Transverse colon (tissue), 4 donors: ENCODE results near the gene MAU2.

ENCODE experiments used
- CTCF ChIP-seq, 5 experiments: fragments of 200-600 bp in 3 of 5; fragments of 450-650 bp in 2 of 5; sonication (generic) in 3 of 5; IDR thresholded peaks; 1 replicate in 2 of 5; 2 replicates in 3 of 5; pipeline ENCODE4 v1.5.1; 2016 to 2017; ENCODE audit warnings: antibody characterized with exemption in 5 of 5, inconsistent platforms in 3 of 5, mild to moderate bottlenecking in 2 of 5, moderate library complexity in 1 of 5
- EP300 ChIP-seq: sonication (generic); formaldehyde crosslinking; IDR thresholded peaks from one replicate; pipeline ENCODE4 v1.6.1; 2017; ENCODE audit warnings: antibody characterized with exemption, low read depth
- POLR2AphosphoS5 ChIP-seq, 3 donors: sonication (generic); formaldehyde crosslinking; IDR thresholded peaks; one replicate each; pipeline ENCODE4 v1.6.1; 2016; ENCODE audit warnings: antibody characterized with exemption in 3 of 3

- TF ChIP-seq POLR2AphosphoS5 (IDR thresholded peaks at IDR 0.05) = no peak
- TF ChIP-seq CTCF (IDR thresholded peaks at IDR 0.05) = no peak
- no peak for TF ChIP-seq EP300
These were observed 48.6 kb upstream of the MAU2 start for GRCh38 chr19:19271828-19272599.
